K562 treated with DMSO at 1 percent for 24 hours (cell line): ENCODE data around the gene NSG2. TPM values are rescaled to one million over a fixed set of nuclear protein-coding genes. Genes with fewer than 3 reads are reported as not detected.

ENCODE experiments used
- total RNA-seq: library from RNA; unstranded; fragments of 300-600 nt; gene quantifications from 2 replicates; pipeline ENCODE4 v1.2.3, GENCODE V29; 2022; ENCODE audit warnings: low read depth; ENCODE audit not compliant: insufficient read depth

NSG2 gene
- total RNA-seq, result not detected in 2 replicates

GRCh38 chr5:174045470-174046025 lies at the start of gene NSG2:
Gene NSG2, plus strand, starts transcription at chr5:174045706. Its CDS starts 1,050 bp downstream, at chr5:174046756.

Other genes starting within 250 kb of the NSG2 start
- 18.7 TPM in 2 replicates for gene CPEB4, start 157.4 kb upstream of the NSG2 start, total RNA-seq
- gene C5orf47, start 56.5 kb upstream of the NSG2 start, total RNA-seq, result not detected in 2 replicates